K562 (cell line): ENCODE measurements around the gene VPS26A.

Experiments
- CBX5 ChIP-seq: IDR thresholded peaks from 2 replicates; pipeline ENCODE4 v1.6.1; 2014; ENCODE audit warnings: low read depth, borderline replicate concordance
- ESRRA ChIP-seq: fragments of 450-650 bp; IDR thresholded peaks from 2 replicates; pipeline ENCODE4 v1.6.1; 2014; ENCODE audit warnings: low read depth, mild to moderate bottlenecking, moderate library complexity, borderline replicate concordance
- TF ChIP-seq, protein P1 (sequence below), 3 experiments: IDR thresholded peaks in 2 of 3; conservative IDR thresholded peaks in 1 of 3; 2 replicates each; pipeline ENCODE4 v1.5.1; 2011 to 2012; ENCODE audit warnings: low read length in 3 of 3, mild to moderate bottlenecking in 3 of 3, control low read depth in 2 of 3, improper control_type of control experiment in 1 of 3, inconsistent platforms in 1 of 3, low read depth in 1 of 3, mixed read lengths in 1 of 3, moderate library complexity in 1 of 3; ENCODE audit not compliant: insufficient read depth in 2 of 3

GRCh38 chr10:69186524-69186923, 62.5 kb downstream of the VPS26A start:
- TF ChIP-seq, protein P1, sequence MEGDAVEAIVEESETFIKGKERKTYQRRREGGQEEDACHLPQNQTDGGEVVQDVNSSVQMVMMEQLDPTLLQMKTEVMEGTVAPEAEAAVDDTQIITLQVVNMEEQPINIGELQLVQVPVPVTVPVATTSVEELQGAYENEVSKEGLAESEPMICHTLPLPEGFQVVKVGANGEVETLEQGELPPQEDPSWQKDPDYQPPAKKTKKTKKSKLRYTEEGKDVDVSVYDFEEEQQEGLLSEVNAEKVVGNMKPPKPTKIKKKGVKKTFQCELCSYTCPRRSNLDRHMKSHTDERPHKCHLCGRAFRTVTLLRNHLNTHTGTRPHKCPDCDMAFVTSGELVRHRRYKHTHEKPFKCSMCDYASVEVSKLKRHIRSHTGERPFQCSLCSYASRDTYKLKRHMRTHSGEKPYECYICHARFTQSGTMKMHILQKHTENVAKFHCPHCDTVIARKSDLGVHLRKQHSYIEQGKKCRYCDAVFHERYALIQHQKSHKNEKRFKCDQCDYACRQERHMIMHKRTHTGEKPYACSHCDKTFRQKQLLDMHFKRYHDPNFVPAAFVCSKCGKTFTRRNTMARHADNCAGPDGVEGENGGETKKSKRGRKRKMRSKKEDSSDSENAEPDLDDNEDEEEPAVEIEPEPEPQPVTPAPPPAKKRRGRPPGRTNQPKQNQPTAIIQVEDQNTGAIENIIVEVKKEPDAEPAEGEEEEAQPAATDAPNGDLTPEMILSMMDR (IDR thresholded peaks at IDR 0.05 in 2 of 3, conservative IDR thresholded peaks at IDR 0.05 in 1 of 3; ENCODE audit: insufficient read depth in 2 of 3, low read depth in 1 of 3, low read length in 3 of 3), result no peak
- TF ChIP-seq ESRRA, result no peak
- no peak for TF ChIP-seq CBX5
